OCI-LY1 (cell line): Measurements from ENCODE around the gene RPRD2.
"Not testable (repeated sequence)": the region's sequence is repeated elsewhere in the genome, so short reads cannot be mapped to it uniquely, and the experiment has no call there.

Experiments used
- CTCF ChIP-seq: fragments of 200-600 bp; sonication (generic), shearing (Covaris generic); IDR thresholded peaks from 2 replicates; pipeline ENCODE4 v1.5.1; 2017; ENCODE audit warnings: mild to moderate bottlenecking, antibody characterized with exemption, low read length, moderate library complexity, mixed read lengths
- EZH2 ChIP-seq: fragments of 200-600 bp; sonication (generic), shearing (Covaris generic); IDR thresholded peaks from 2 replicates; pipeline ENCODE4 v1.8.0; 2017; ENCODE audit warnings: borderline replicate concordance, mixed run types, mild to moderate bottlenecking, antibody characterized with exemption, low read length, moderate library complexity, mixed read lengths

GRCh38 chr1:150314691-150315090, 49.3 kb upstream of the RPRD2 start:
- not testable (repeated sequence) for TF ChIP-seq CTCF, EZH2
